ENCODE results near the gene LMO4.

Gene LMO4

GRCh38 chr1:87356591-87356990 is 27.9 kb downstream of the LMO4 start:
- Histone ChIP-seq H3K4me2 (ENCODE audit: low read length) (no peak overlapping the region), H3K27ac (ENCODE audit: low read depth, low read length, poor library complexity, severe bottlenecking) (no peak overlapping the region), H3K36me3 (ENCODE audit: insufficient read depth, low read length) (no peaks in the 10 kb centered on the region), H3K27me3 (ENCODE audit: insufficient read depth, low read length) (no peaks in the 10 kb centered on the region), H3K79me2 (ENCODE audit: insufficient read depth, low read length) (no peaks in the 10 kb centered on the region), H3K4me1 (ENCODE audit: insufficient read depth, low read length, severe bottlenecking) (peaks cover 6% of the 10 kb centered on the region), H3K9me2 (ENCODE audit: low read depth, low read length) (no peaks in the 10 kb centered on the region), H2AFZ (ENCODE audit: low read length) (no peak overlapping the region), H3K9ac (ENCODE audit: low read length) (no peak overlapping the region), H3F3A (ENCODE audit: insufficient read depth, low read length) (no peaks in the 10 kb centered on the region), H3K9me3 (ENCODE audit: low read length) (no peaks in the 10 kb centered on the region), H4K20me1 (ENCODE audit: insufficient read depth, low read length) (no peaks in the 10 kb centered on the region), H3K4me3 (ENCODE audit: low read depth, low read length, poor library complexity, severe bottlenecking) (no peak overlapping the region)
- TF ChIP-seq EZH2 (IDR thresholded peaks at IDR 0.05; ENCODE audit: borderline replicate concordance, low read length) = no peak
- TF ChIP-seq CTCF (IDR thresholded peaks at IDR 0.05; ENCODE audit: low read length) = no peak

GRCh38 chr1:87358219-87358618 is 29.5 kb downstream of the LMO4 start:
- H3K27ac ChIP-seq (ENCODE audit: low read depth, low read length, poor library complexity, severe bottlenecking) = no peak overlapping the region
- no peaks in the 10 kb centered on the region for H3F3A ChIP-seq (ENCODE audit: insufficient read depth, low read length)
- TF ChIP-seq EZH2 (IDR thresholded peaks at IDR 0.05; ENCODE audit: borderline replicate concordance, low read length) (no peak), CTCF (IDR thresholded peaks at IDR 0.05; ENCODE audit: low read length) (no peak)
- no peak overlapping the region for H2AFZ ChIP-seq (ENCODE audit: low read length)
- H3K4me2 ChIP-seq (ENCODE audit: low read length) = no peak overlapping the region
- H4K20me1 ChIP-seq (ENCODE audit: insufficient read depth, low read length) = no peaks in the 10 kb centered on the region
- no peaks in the 10 kb centered on the region for H3K79me2 ChIP-seq (ENCODE audit: insufficient read depth, low read length)
- H3K9me2 ChIP-seq (ENCODE audit: low read depth, low read length) = no peaks in the 10 kb centered on the region
- no peak overlapping the region for H3K9ac ChIP-seq (ENCODE audit: low read length)
- no peaks in the 10 kb centered on the region for H3K36me3 ChIP-seq (ENCODE audit: insufficient read depth, low read length)
- no peaks in the 10 kb centered on the region for H3K27me3 ChIP-seq (ENCODE audit: insufficient read depth, low read length)
- no peaks in the 10 kb centered on the region for H3K4me1 ChIP-seq (ENCODE audit: insufficient read depth, low read length, severe bottlenecking)
- no peak overlapping the region for H3K4me3 ChIP-seq (ENCODE audit: low read depth, low read length, poor library complexity, severe bottlenecking)
- H3K9me3 ChIP-seq (ENCODE audit: low read length) = no peaks in the 10 kb centered on the region

- TF ChIP-seq EZH2 (IDR thresholded peaks at IDR 0.05; ENCODE audit: borderline replicate concordance, low read length) (no peak), CTCF (IDR thresholded peaks at IDR 0.05; ENCODE audit: low read length) (no peak)
- Histone ChIP-seq H3K4me1 (ENCODE audit: insufficient read depth, low read length, severe bottlenecking) (no peaks in the 10 kb centered on the region), H3F3A (ENCODE audit: insufficient read depth, low read length) (no peaks in the 10 kb centered on the region), H3K4me2 (ENCODE audit: low read length) (no peak overlapping the region), H3K79me2 (ENCODE audit: insufficient read depth, low read length) (no peaks in the 10 kb centered on the region), H3K36me3 (ENCODE audit: insufficient read depth, low read length) (no peaks in the 10 kb centered on the region), H2AFZ (ENCODE audit: low read length) (no peak overlapping the region), H3K9me3 (ENCODE audit: low read length) (no peaks in the 10 kb centered on the region), H4K20me1 (ENCODE audit: insufficient read depth, low read length) (no peaks in the 10 kb centered on the region), H3K27me3 (ENCODE audit: insufficient read depth, low read length) (no peaks in the 10 kb centered on the region), H3K9ac (ENCODE audit: low read length) (no peak overlapping the region), H3K4me3 (ENCODE audit: low read depth, low read length, poor library complexity, severe bottlenecking) (no peak overlapping the region), H3K27ac (ENCODE audit: low read depth, low read length, poor library complexity, severe bottlenecking) (no peak overlapping the region), H3K9me2 (ENCODE audit: low read depth, low read length) (no peaks in the 10 kb centered on the region)
Measured at GRCh38 chr1:87359586-87359985, 30.9 kb downstream of the LMO4 start.
